Right lobe of liver (tissue), 6 donors: ENCODE results near the gene KCNH1. TPM values are rescaled to one million over a fixed set of nuclear protein-coding genes. Genes with fewer than 3 reads are reported as not detected.

Source experiments
- ATAC-seq, 4 donors: fragments of 200-7000 bp; cut with Tn5 transposase; one replicate each; pipeline ENCODE4 v1.9.1; 2020; ENCODE audit warnings: mild to moderate bottlenecking in 4 of 4, moderate library complexity in 4 of 4
- DNase-seq, 3 donors: peaks; one replicate each; pipeline ENCODE4 v3.0.0-alpha.2; 2020
- H3K27ac ChIP-seq, 3 donors: fragments of 200-600 bp; one replicate each; pipeline ENCODE4 v1.8.0; 2022
- H3K27me3 ChIP-seq, 2 donors: fragments of 200-600 bp; one replicate each; pipeline ENCODE4 v1.8.0; 2022
- H3K36me3 ChIP-seq, 4 donors: fragments of 200-600 bp; sonication (generic) in 1 of 4; one replicate each; pipeline versions ENCODE4 v1.5.1 to v1.8.0; 2017 to 2022; ENCODE audit warnings: control low read depth in 1 of 4
- H3K4me1 ChIP-seq, 4 donors: fragments of 200-600 bp; sonication (generic) in 1 of 4; one replicate each; pipeline versions ENCODE4 v1.5.1 to v1.8.0; 2017 to 2022; ENCODE audit warnings: control low read depth in 1 of 4
- H3K4me3 ChIP-seq, 3 donors: fragments of 200-600 bp; one replicate each; pipeline ENCODE4 v1.8.0; 2022
- H3K9me3 ChIP-seq, 4 donors: fragments of 200-600 bp; sonication (generic) in 1 of 4; one replicate each; pipeline versions ENCODE4 v1.5.1 to v1.8.0; 2017 to 2022; ENCODE audit warnings: control low read depth in 1 of 4
- CTCF ChIP-seq, 4 donors: fragments of 200-600 bp in 3 of 4; fragments of 450-650 bp in 1 of 4; IDR thresholded peaks; one replicate each; pipeline versions ENCODE4 v1.5.1 to v1.8.0; 2016 to 2022; ENCODE audit warnings: antibody characterized with exemption in 4 of 4, mild to moderate bottlenecking in 2 of 4
- POLR2A ChIP-seq: fragments of 450-650 bp; IDR thresholded peaks from one replicate; pipeline ENCODE4 v1.6.1; 2017; ENCODE audit warnings: antibody characterized with exemption, mild to moderate bottlenecking
- WGBS: methylation state at CpG from one replicate; pipeline ENCODE4 v1.1.6; 2018; ENCODE audit warnings: low coverage, low lambda C conversion rate; ENCODE audit not compliant: insufficient coverage; ENCODE audit errors: missing lambda C conversion rate; 5-methylcytosine and 5-hydroxymethylcytosine counted together
- intact Hi-C, 2 donors: fragments of 100-400 bp; cut with DNase I; formaldehyde crosslinking; loops; one replicate each; pipeline versions ENCODE4 v1.11.2 to v1.14.1; 2022
- total RNA-seq, 6 experiments: library from RNA; depleted of rRNA in 2 of 6; stranded (reverse); fragments of >200 nt in 2 of 6; fragmentation: NEBNext Ultra II Directional in 3 of 6; extraction: Animal tissue kit (Norgen Biotek cat#: 25700) in 3 of 6; gene quantifications; one replicate each; pipeline versions ENCODE4 v1.1.0 to v1.2.4, GENCODE V29; 2016 to 2023
- donor health status: DM: no; HTN: yes; CAD: no.
- donor health status: DM: no; HTN: no; CAD: no.
- donor health status: DM: no; HTN: no; CAD: no.
- donor health status: DM: no; HTN: yes; CAD: no.
- donor health status: DM: no; HTN: yes; CAD: no.

KCNH1 gene
- total RNA-seq, 6 experiments from 2014 or later, result not detected

- DNase-seq, result no peak
- WGBS, result 51% methylated on average over 3 of the region's 4 CpGs
- H3K4me1 ChIP-seq, result peaks cover 0 to 23% (median 11%) of the 10 kb centered on the region in 4 donors
- intact Hi-C loops, result no loop called here
- H3K4me3 ChIP-seq, result no peak overlapping the region
- TF ChIP-seq CTCF (IDR thresholded peaks at IDR 0.05) (no peak), POLR2A (no peak)
- H3K9me3 ChIP-seq, result no peaks in the 10 kb centered on the region
- no peak overlapping the region for H3K27ac ChIP-seq
- no peaks in the 10 kb centered on the region for H3K36me3 ChIP-seq
- no peak for ATAC-seq
- no peaks in the 10 kb centered on the region for H3K27me3 ChIP-seq
Observed at GRCh38 chr1:210905365-210905904, 228.5 kb downstream of the KCNH1 start.

GRCh38 chr1:210901981-210902770, 231.8 kb downstream of the KCNH1 start:
- DNase-seq, result no peak
- H3K36me3 ChIP-seq, result no peaks in the 10 kb centered on the region
- H3K27ac ChIP-seq, result no peak overlapping the region
- ATAC-seq, result no peak
- no peaks in the 10 kb centered on the region for H3K27me3 ChIP-seq
- intact Hi-C loops, result no loop called here
- TF ChIP-seq POLR2A (no peak), CTCF (IDR thresholded peaks at IDR 0.05) (no peak)
- H3K9me3 ChIP-seq, result no peaks in the 10 kb centered on the region
- H3K4me3 ChIP-seq, result no peak overlapping the region
- 79% methylated on average over 5 of the region's 8 CpGs for WGBS
- peaks cover 0 to 15% (median 4%) of the 10 kb centered on the region in 4 donors for H3K4me1 ChIP-seq

- 68% methylated on average over 2 of the region's 2 CpGs for WGBS
- Histone ChIP-seq H3K9me3 (no peaks in the 10 kb centered on the region), H3K4me1 (peaks cover 0 to 15% (median 4%) of the 10 kb centered on the region in 4 donors), H3K36me3 (no peaks in the 10 kb centered on the region), H3K4me3 (no peak overlapping the region), H3K27ac (peak overlapping the region in 2 of 3 donors; percentile 65 to 72), H3K27me3 (no peaks in the 10 kb centered on the region)
- DNase-seq (no peak), ATAC-seq (no peak)
- intact Hi-C loops, result no loop called here
- TF ChIP-seq CTCF (IDR thresholded peaks at IDR 0.05) (no peak), POLR2A (no peak)
Observed at GRCh38 chr1:210900820-210901219, 233.1 kb downstream of the KCNH1 start.

GRCh38 chr1:210900079-210900478, 233.9 kb downstream of the KCNH1 start:
- Histone ChIP-seq H3K27me3 (no peaks in the 10 kb centered on the region), H3K9me3 (no peaks in the 10 kb centered on the region), H3K4me3 (peak overlapping the region in 1 of 3 donors; percentile 13), H3K4me1 (peaks cover 0 to 15% (median 4%) of the 10 kb centered on the region in 4 donors), H3K27ac (peak overlapping the region in 2 of 3 donors; percentile 65 to 72), H3K36me3 (no peaks in the 10 kb centered on the region)
- intact Hi-C loops, result no loop called here
- WGBS, result 0% methylated on average over 1 of the region's 2 CpGs
- ATAC-seq, result peak; percentile 73 to 84 (median 80)
- no peak for TF ChIP-seq POLR2A
- no peak for TF ChIP-seq CTCF (IDR thresholded peaks at IDR 0.05)
- DNase-seq, result no peak
